GM21367 (cell line): ENCODE results near the gene FRMD4A.

ENCODE experiments used
- ATAC-seq: cut with Tn5 transposase; IDR thresholded peaks from one replicate; pipeline ENCODE4 v1.9.1; 2021; ENCODE audit not compliant: unreplicated experiment

Gene FRMD4A

GRCh38 chr10:13712837-13713581 lies 617.7 kb downstream of the FRMD4A start:
- ATAC-seq: peak; percentile 64

- no peak for ATAC-seq
Measured at GRCh38 chr10:13712476-13712836, 618.3 kb downstream of the FRMD4A start.

GRCh38 chr10:13711291-13711690 lies 619.4 kb downstream of the FRMD4A start:
- no peak for ATAC-seq

- ATAC-seq: no peak
Measured at GRCh38 chr10:13709931-13710650, 620.6 kb downstream of the FRMD4A start.

GRCh38 chr10:13708256-13708990 lies 622.3 kb downstream of the FRMD4A start:
- no peak for ATAC-seq

GRCh38 chr10:13707156-13707881 lies 623.4 kb downstream of the FRMD4A start:
- ATAC-seq: no peak

- ATAC-seq: no peak
Measured at GRCh38 chr10:13706604-13707003, 624.1 kb downstream of the FRMD4A start.

- no peak for ATAC-seq
Measured at GRCh38 chr10:13706175-13706574, 624.5 kb downstream of the FRMD4A start.

GRCh38 chr10:13705526-13706174 lies 625.1 kb downstream of the FRMD4A start:
- no peak for ATAC-seq

- ATAC-seq: no peak
Measured at GRCh38 chr10:13704964-13705363, 625.8 kb downstream of the FRMD4A start.

- no peak for ATAC-seq
Measured at GRCh38 chr10:13703997-13704536, 626.7 kb downstream of the FRMD4A start.

- no peak for ATAC-seq
Measured at GRCh38 chr10:13703101-13703818, 627.5 kb downstream of the FRMD4A start.

- no peak for ATAC-seq
Measured at GRCh38 chr10:13701157-13701919, 629.4 kb downstream of the FRMD4A start.

- ATAC-seq: no peak
Measured at GRCh38 chr10:13700473-13701144, 630.1 kb downstream of the FRMD4A start.

GRCh38 chr10:13699216-13699615 lies 631.5 kb downstream of the FRMD4A start:
- ATAC-seq: no peak

GRCh38 chr10:13698217-13698616 lies 632.5 kb downstream of the FRMD4A start:
- no peak for ATAC-seq

GRCh38 chr10:13696071-13696470 lies 634.7 kb downstream of the FRMD4A start:
- no peak for ATAC-seq

GRCh38 chr10:13695588-13695987 lies 635.1 kb downstream of the FRMD4A start:
- ATAC-seq: no peak
